ENCODE results near the gene LIMK2. TPM values are rescaled to one million over a fixed set of nuclear protein-coding genes. Genes with fewer than 3 reads are reported as not detected.

The LIMK2 gene
- polyA plus RNA-seq, 1 donor (not counting 4 experiments of a cell fraction or from before 2014, with no cell fraction given), result 42.6 TPM

GRCh38 chr22:31248965-31249958 is 37.2 kb downstream of the LIMK2 start:
- H3K4me1 ChIP-seq (ENCODE audit: control insufficient read depth, extremely low read depth, insufficient read depth, low read length), result peaks cover 57% of the 10 kb centered on the region
- dilution Hi-C loops (cut with MboI; ENCODE audit: extremely low pct_ligation_motif_present, low sequenced_read_pairs), result no loop called here
- no peaks in the 10 kb centered on the region for H4K20me1 ChIP-seq (ENCODE audit: control insufficient read depth, extremely low read depth, insufficient read depth, low read length)
- H3K9me1 ChIP-seq (ENCODE audit: control insufficient read depth, extremely low read depth, insufficient read depth, low read length), result no peaks in the 10 kb centered on the region
- TF ChIP-seq EZH2 (IDR thresholded peaks at IDR 0.05; ENCODE audit: low read length), result no peak
- TF ChIP-seq, protein P1, sequence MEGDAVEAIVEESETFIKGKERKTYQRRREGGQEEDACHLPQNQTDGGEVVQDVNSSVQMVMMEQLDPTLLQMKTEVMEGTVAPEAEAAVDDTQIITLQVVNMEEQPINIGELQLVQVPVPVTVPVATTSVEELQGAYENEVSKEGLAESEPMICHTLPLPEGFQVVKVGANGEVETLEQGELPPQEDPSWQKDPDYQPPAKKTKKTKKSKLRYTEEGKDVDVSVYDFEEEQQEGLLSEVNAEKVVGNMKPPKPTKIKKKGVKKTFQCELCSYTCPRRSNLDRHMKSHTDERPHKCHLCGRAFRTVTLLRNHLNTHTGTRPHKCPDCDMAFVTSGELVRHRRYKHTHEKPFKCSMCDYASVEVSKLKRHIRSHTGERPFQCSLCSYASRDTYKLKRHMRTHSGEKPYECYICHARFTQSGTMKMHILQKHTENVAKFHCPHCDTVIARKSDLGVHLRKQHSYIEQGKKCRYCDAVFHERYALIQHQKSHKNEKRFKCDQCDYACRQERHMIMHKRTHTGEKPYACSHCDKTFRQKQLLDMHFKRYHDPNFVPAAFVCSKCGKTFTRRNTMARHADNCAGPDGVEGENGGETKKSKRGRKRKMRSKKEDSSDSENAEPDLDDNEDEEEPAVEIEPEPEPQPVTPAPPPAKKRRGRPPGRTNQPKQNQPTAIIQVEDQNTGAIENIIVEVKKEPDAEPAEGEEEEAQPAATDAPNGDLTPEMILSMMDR (optimal IDR thresholded peaks at IDR 0.05 in 1 of 3, IDR thresholded peaks at IDR 0.05 in 1 of 3, conservative IDR thresholded peaks at IDR 0.05 in 1 of 3; ENCODE audit: extremely low read depth in 1 of 3, insufficient read depth in 2 of 3, low read length in 3 of 3), result no peak
- peaks cover 56% of the 10 kb centered on the region for H3K79me2 ChIP-seq (ENCODE audit: control insufficient read depth, insufficient read depth, low read length)
- H3K4me2 ChIP-seq (ENCODE audit: control insufficient read depth, extremely low read depth, insufficient read depth, low read depth, low read length), result peak overlapping the region; percentile 93
- peak; percentile 92 for FAIRE-seq
- H3K4me3 ChIP-seq (ENCODE audit: control insufficient read depth in 2 of 3, extremely low read depth in 1 of 3, insufficient read depth in 2 of 3, low read depth in 1 of 3, low read length in 3 of 3), result peak overlapping the region; percentile 87 to 97 (median 96)
- no peaks in the 10 kb centered on the region for H3K27me3 ChIP-seq (ENCODE audit: control insufficient read depth, extremely low read depth, insufficient read depth, low read length)
- H3K36me3 ChIP-seq (ENCODE audit: control insufficient read depth in 2 of 2, extremely low read depth in 1 of 2, insufficient read depth in 2 of 2, low read length in 2 of 2), result peaks cover under 1 to 18% of the 10 kb centered on the region in 2 experiments
- H2AFZ ChIP-seq (ENCODE audit: control insufficient read depth, low read length), result no peak overlapping the region
- H3K9me3 ChIP-seq (ENCODE audit: control insufficient read depth, low read depth, low read length), result no peaks in the 10 kb centered on the region
- no peak for DNase-seq (ENCODE audit: low read depth, low spot score)
- H3K9ac ChIP-seq (ENCODE audit: control insufficient read depth, extremely low read depth, insufficient read depth, low read length), result peak overlapping the region; percentile 87
- H3K27ac ChIP-seq (ENCODE audit: control insufficient read depth, insufficient read depth, low read length), result peak overlapping the region; percentile 86

- H3K4me3 ChIP-seq (ENCODE audit: control insufficient read depth in 2 of 3, extremely low read depth in 1 of 3, insufficient read depth in 2 of 3, low read depth in 1 of 3, low read length in 3 of 3), result peak overlapping the region; percentile 87 to 97 (median 96)
- no peak for DNase-seq (ENCODE audit: low read depth, low spot score)
- no peaks in the 10 kb centered on the region for H3K9me3 ChIP-seq (ENCODE audit: control insufficient read depth, low read depth, low read length)
- no peaks in the 10 kb centered on the region for H3K9me1 ChIP-seq (ENCODE audit: control insufficient read depth, extremely low read depth, insufficient read depth, low read length)
- FAIRE-seq, result peak; percentile 97
- H3K36me3 ChIP-seq (ENCODE audit: control insufficient read depth in 2 of 2, extremely low read depth in 1 of 2, insufficient read depth in 2 of 2, low read length in 2 of 2), result peaks cover 8 to 28% of the 10 kb centered on the region in 2 experiments
- no peaks in the 10 kb centered on the region for H4K20me1 ChIP-seq (ENCODE audit: control insufficient read depth, extremely low read depth, insufficient read depth, low read length)
- H3K27ac ChIP-seq (ENCODE audit: control insufficient read depth, insufficient read depth, low read length), result peak overlapping the region; percentile 86
- peak overlapping the region; percentile 87 for H3K9ac ChIP-seq (ENCODE audit: control insufficient read depth, extremely low read depth, insufficient read depth, low read length)
- TF ChIP-seq EZH2 (IDR thresholded peaks at IDR 0.05; ENCODE audit: low read length), result no peak
- TF ChIP-seq, protein P1 (optimal IDR thresholded peaks at IDR 0.05 in 1 of 3, IDR thresholded peaks at IDR 0.05 in 1 of 3, conservative IDR thresholded peaks at IDR 0.05 in 1 of 3; ENCODE audit: extremely low read depth in 1 of 3, insufficient read depth in 2 of 3, low read length in 3 of 3), result no peak
- H3K4me1 ChIP-seq (ENCODE audit: control insufficient read depth, extremely low read depth, insufficient read depth, low read length), result peaks cover 62% of the 10 kb centered on the region
- H3K4me2 ChIP-seq (ENCODE audit: control insufficient read depth, extremely low read depth, insufficient read depth, low read depth, low read length), result peak overlapping the region; percentile 93
- no peaks in the 10 kb centered on the region for H3K27me3 ChIP-seq (ENCODE audit: control insufficient read depth, extremely low read depth, insufficient read depth, low read length)
- H3K79me2 ChIP-seq (ENCODE audit: control insufficient read depth, insufficient read depth, low read length), result peaks cover 69% of the 10 kb centered on the region
- dilution Hi-C loops (cut with MboI; ENCODE audit: extremely low pct_ligation_motif_present, low sequenced_read_pairs), result no loop called here
- H2AFZ ChIP-seq (ENCODE audit: control insufficient read depth, low read length), result no peak overlapping the region
Measured at GRCh38 chr22:31250740-31251600, 38.9 kb downstream of the LIMK2 start.
